GM12878 (cell line): ENCODE data around the gene ANTKMT. TPM values are rescaled to one million over a fixed set of nuclear protein-coding genes. Genes with fewer than 3 reads are reported as not detected.

Source experiments
- CHD4 ChIP-seq: fragments of 200-600 bp; sonication (generic); IDR thresholded peaks from 2 replicates; pipeline ENCODE4 v1.6.1; 2016; ENCODE audit warnings: mild to moderate bottlenecking
- E2F4 ChIP-seq: IDR thresholded peaks from 2 replicates; pipeline ENCODE4 v1.6.1; 2012; ENCODE audit warnings: low read depth, low read length, improper control_type of control experiment
- EGR1 ChIP-seq, 2 experiments: IDR thresholded peaks; 1 replicate in 1 of 2; 2 replicates in 1 of 2; pipeline ENCODE4 v1.6.1; 2011 to 2012; ENCODE audit warnings: low read depth in 2 of 2, low read length in 2 of 2, borderline replicate concordance in 1 of 2, mild to moderate bottlenecking in 1 of 2, moderate library complexity in 1 of 2
- FOS ChIP-seq: IDR thresholded peaks from 3 replicates; pipeline ENCODE4 v1.6.1; 2011; ENCODE audit warnings: borderline replicate concordance; ENCODE audit not compliant: insufficient read length; ENCODE audit errors: extremely low read depth
- IKZF1 ChIP-seq: fragments of 450-650 bp; conservative IDR thresholded peaks from 2 replicates; pipeline ENCODE4 v1.6.1; 2017; ENCODE audit warnings: antibody characterized with exemption, mild to moderate bottlenecking
- LARP7 ChIP-seq: fragments of 450-650 bp; IDR thresholded peaks from 2 replicates; pipeline ENCODE4 v1.6.1; 2017; ENCODE audit warnings: mild to moderate bottlenecking
- MEF2A ChIP-seq: IDR thresholded peaks from 2 replicates; pipeline ENCODE4 v1.6.1; 2011; ENCODE audit warnings: low read depth, mild to moderate bottlenecking, low read length, moderate library complexity; ENCODE audit not compliant: insufficient read depth
- MTA3 ChIP-seq: IDR thresholded peaks from 2 replicates; pipeline ENCODE4 v1.6.1; 2012; ENCODE audit warnings: low read length, inconsistent platforms, borderline replicate concordance
- NBN ChIP-seq: fragments of 450-650 bp; IDR thresholded peaks from 2 replicates; pipeline ENCODE4 v1.6.1; 2016
- NRF1 ChIP-seq: conservative IDR thresholded peaks from 2 replicates; pipeline ENCODE4 v1.6.1; 2011; ENCODE audit warnings: mild to moderate bottlenecking, low read depth, low read length, improper control_type of control experiment
- PBX3 ChIP-seq: IDR thresholded peaks from 2 replicates; pipeline ENCODE4 v1.6.1; 2011; ENCODE audit warnings: mild to moderate bottlenecking, low read depth, low read length, moderate library complexity; ENCODE audit not compliant: insufficient replicate concordance
- POLR2A ChIP-seq: IDR thresholded peaks from 2 replicates; pipeline ENCODE4 v1.6.1; 2011; ENCODE audit warnings: low read depth, mild to moderate bottlenecking, low read length
- POLR2AphosphoS2 ChIP-seq: IDR thresholded peaks from 2 replicates; pipeline ENCODE4 v1.6.1; 2011; ENCODE audit warnings: low read depth, mild to moderate bottlenecking, low read length, improper control_type of control experiment, moderate library complexity
- REST ChIP-seq: IDR thresholded peaks from 2 replicates; pipeline ENCODE4 v1.6.1; 2012; ENCODE audit warnings: mild to moderate bottlenecking, low read depth, low read length
- SMARCA5 ChIP-seq: fragments of 450-650 bp; IDR thresholded peaks from 2 replicates; pipeline ENCODE4 v1.6.1; 2017; ENCODE audit warnings: mild to moderate bottlenecking
- STAT1 ChIP-seq: fragments of 450-650 bp; conservative IDR thresholded peaks from 2 replicates; pipeline ENCODE4 v1.6.1; 2014; ENCODE audit warnings: antibody characterized with exemption, mild to moderate bottlenecking
- ZBTB11 ChIP-seq: fragments of 450-650 bp; formaldehyde crosslinking; IDR thresholded peaks from 2 replicates; pipeline ENCODE4 v1.5.0; 2022; ENCODE audit warnings: mild to moderate bottlenecking, missing genetic modification characterization
- polyA plus RNA-seq, 11 experiments: library from polyadenylated mRNA; depleted of rRNA in 4 of 11; unstranded in 6 of 11; stranded (reverse) in 5 of 11; fragments of >200 nt; fragmentation: Nextera tagmentation in 4 of 11; fragmentation: Illumina TruSeq in 1 of 11; extraction: Ambion mirVana in 4 of 11; extraction: Trizol in 1 of 11; gene quantifications; 1 replicate in 1 of 11; 2 replicates in 10 of 11; pipeline versions ENCODE4 v1.2.1 to v1.2.3, GENCODE V29; 2011 to 2016; ENCODE audit warnings: inconsistent platforms in 2 of 11, missing spikeins in 2 of 11, low read depth in 1 of 11
- total RNA-seq, 4 experiments: library from RNA; depleted of rRNA in 3 of 4; stranded (reverse); fragments of >200 nt in 3 of 4; fragmentation: Illumina TruSeq in 1 of 4; extraction: Trizol in 1 of 4; gene quantifications; 2 replicates each; pipeline versions ENCODE4 v1.2.1 to v1.2.3, GENCODE V29; 2013 to 2021

Gene ANTKMT
- total and polyA plus RNA-seq, 10 of the 15 experiments (the other 5 are each of a cell fraction or from before 2014, with no cell fraction given), result 0.58 to 60.5 (median 25.8) TPM

- TF ChIP-seq PBX3 (no peak), NRF1 (0 out of 2 replicates have a peak, but pooled peaks have one; percentile 19), MEF2A (no peak), ZBTB11 (no peak), NBN (0 out of 2 replicates have a peak, but pooled peaks have one; percentile 54), CHD4 (no peak), IKZF1 (peak; percentile 73), E2F4 (no peak), STAT1 (no peak), LARP7 (peak; percentile 90), FOS (no peak), SMARCA5 (0 out of 2 replicates have a peak, but pooled peaks have one; percentile 44), EGR1 (IDR thresholded peaks at IDR 0.05; ENCODE audit: borderline replicate concordance in 1 of 2, low read depth in 2 of 2, low read length in 2 of 2) (no peak), MTA3 (no peak), POLR2A (peak; percentile 86), REST (no peak), POLR2AphosphoS2 (0 out of 2 replicates have a peak, but pooled peaks have one; percentile 31)
These were observed 25.4 kb upstream of the ANTKMT start (continued) for GRCh38 chr16:695355-696089.
